K562 (cell line): ENCODE results near the gene LDLRAD3. TPM values are rescaled to one million over a fixed set of nuclear protein-coding genes. Genes with fewer than 3 reads are reported as not detected.

Source experiments
- BCOR ChIP-seq: fragments of 450-650 bp; IDR thresholded peaks from 2 replicates; pipeline ENCODE4 v1.6.1; 2016
- DNMT1 ChIP-seq: fragments of 450-650 bp; IDR thresholded peaks from 2 replicates; pipeline ENCODE4 v1.6.1; 2016; ENCODE audit warnings: antibody characterized with exemption, mild to moderate bottlenecking
- HDAC6 ChIP-seq: IDR thresholded peaks from 2 replicates; pipeline ENCODE4 v1.6.1; 2012; ENCODE audit warnings: low read depth, mild to moderate bottlenecking, control low read depth, inconsistent platforms, low read length, moderate library complexity
- HNRNPUL1 ChIP-seq: fragments of 200-400 bp; formaldehyde crosslinking; IDR thresholded peaks from 2 replicates; pipeline ENCODE4 v1.6.1; 2017; ENCODE audit warnings: low read length
- SIN3B ChIP-seq: fragments of 450-650 bp; IDR thresholded peaks from 2 replicates; pipeline ENCODE4 v1.6.1; 2017; ENCODE audit warnings: low read depth, mild to moderate bottlenecking, moderate library complexity
- SIRT6 ChIP-seq: IDR thresholded peaks from one replicate; pipeline ENCODE4 v1.6.1; 2012; ENCODE audit warnings: low read depth, mild to moderate bottlenecking, control low read depth, inconsistent platforms, low read length, moderate library complexity
- SRSF9 ChIP-seq: fragments of 200-400 bp; formaldehyde crosslinking; IDR thresholded peaks from 2 replicates; pipeline ENCODE4 v1.6.1; 2017; ENCODE audit warnings: low read depth, low read length, borderline replicate concordance
- TAF15 ChIP-seq: fragments of 200-400 bp; formaldehyde crosslinking; IDR thresholded peaks from 2 replicates; pipeline ENCODE4 v1.6.1; 2017; ENCODE audit warnings: mild to moderate bottlenecking, low read depth, low read length, moderate library complexity
- TBP ChIP-seq: optimal IDR thresholded peaks from 2 replicates; pipeline ENCODE3; 2011; ENCODE audit warnings: low read depth, low read length, improper control_type of control experiment
- TGIF2 ChIP-seq: sonication (generic); formaldehyde crosslinking; IDR thresholded peaks from 2 replicates; pipeline ENCODE4 v1.8.1; 2022; ENCODE audit warnings: mild to moderate bottlenecking, missing genetic modification reagents, moderate library complexity
- TSC22D4 ChIP-seq: fragments of 450-650 bp; IDR thresholded peaks from 2 replicates; pipeline ENCODE4 v1.6.1; 2016; ENCODE audit warnings: missing genetic modification characterization, missing biosample characterization, control low read depth
- ZNF12 ChIP-seq: sonication (generic); formaldehyde crosslinking; IDR thresholded peaks from 2 replicates; pipeline ENCODE4 v1.4.0; 2020; ENCODE audit warnings: mild to moderate bottlenecking, missing genetic modification reagents
- polyA plus RNA-seq, 8 experiments: library from polyadenylated mRNA; depleted of rRNA in 4 of 8; stranded (reverse) in 5 of 8; unstranded in 3 of 8; fragments of >200 nt; fragmentation: Nextera tagmentation in 2 of 8; fragmentation: Illumina TruSeq in 1 of 8; extraction: Ambion mirVana in 2 of 8; extraction: Trizol in 1 of 8; gene quantifications; 2 replicates each; pipeline versions ENCODE4 v1.2.1 to v1.2.3, GENCODE V29; 2011 to 2014; ENCODE audit warnings: inconsistent platforms in 1 of 8, missing spikeins in 1 of 8
- total RNA-seq, 7 experiments: library from RNA; depleted of rRNA in 6 of 7; stranded (reverse); fragments of >200 nt in 6 of 7; fragmentation: Illumina TruSeq in 2 of 7; extraction: Trizol in 2 of 7; gene quantifications; 2 replicates each; pipeline versions ENCODE4 v1.2.1 to v1.2.3, GENCODE V29; 2011 to 2021; ENCODE audit warnings: low replicate concordance in 1 of 7
- TF ChIP-seq, protein P1 (sequence below), 2 experiments: fragments of 450-650 bp; IDR thresholded peaks; 2 replicates each; pipeline ENCODE4 v1.6.1; 2016; ENCODE audit warnings: mild to moderate bottlenecking in 2 of 2, borderline replicate concordance in 1 of 2, low read depth in 1 of 2, moderate library complexity in 1 of 2

The LDLRAD3 gene
- total and polyA plus RNA-seq, 9 of the 15 experiments (the other 6 are each of a cell fraction or from before 2014, with no cell fraction given): 0.73 to 7.2 (median 3.5) TPM

DNA sequence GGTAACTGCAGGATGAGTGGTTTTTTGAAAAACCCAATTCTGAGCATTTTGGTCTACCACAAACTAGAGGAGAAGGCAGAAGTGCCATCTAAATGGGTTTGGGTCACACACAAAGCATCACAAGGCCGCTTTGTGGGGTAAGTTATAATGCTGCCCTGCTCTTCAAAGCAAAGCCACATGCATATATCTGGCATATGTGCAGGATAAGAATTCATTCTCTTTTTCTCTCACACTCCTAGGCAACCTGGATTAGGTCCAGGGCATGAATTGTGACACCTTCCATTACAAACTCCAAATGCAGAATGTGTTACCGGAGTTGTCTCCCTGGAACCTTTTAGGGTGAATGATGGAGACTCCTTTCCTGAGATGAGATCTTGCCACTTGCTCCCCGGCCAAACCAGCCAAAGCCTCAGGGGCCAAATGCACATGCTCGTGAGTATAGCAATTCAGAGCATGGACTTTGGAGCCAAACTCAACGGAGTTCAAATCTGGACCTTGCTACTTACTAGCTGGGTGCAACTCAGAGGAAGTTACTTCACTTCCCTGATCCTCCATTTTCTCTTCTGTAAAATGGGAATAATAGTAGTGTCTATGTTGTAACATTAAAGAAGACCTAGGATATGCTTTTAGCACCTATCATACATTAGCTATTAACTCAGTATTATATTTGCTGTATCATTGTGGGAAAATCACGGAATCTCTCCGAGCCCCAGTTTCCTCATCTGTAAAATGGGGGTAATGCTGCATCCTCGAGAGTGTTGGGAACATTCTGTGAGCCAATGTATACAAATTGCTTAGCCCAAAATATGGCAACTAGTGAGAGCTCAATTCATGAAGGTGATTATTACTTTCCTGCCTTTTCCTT, 248.8 kb downstream of the LDLRAD3 start (continued):
- TF ChIP-seq TGIF2: no peak
- TF ChIP-seq, protein P1, sequence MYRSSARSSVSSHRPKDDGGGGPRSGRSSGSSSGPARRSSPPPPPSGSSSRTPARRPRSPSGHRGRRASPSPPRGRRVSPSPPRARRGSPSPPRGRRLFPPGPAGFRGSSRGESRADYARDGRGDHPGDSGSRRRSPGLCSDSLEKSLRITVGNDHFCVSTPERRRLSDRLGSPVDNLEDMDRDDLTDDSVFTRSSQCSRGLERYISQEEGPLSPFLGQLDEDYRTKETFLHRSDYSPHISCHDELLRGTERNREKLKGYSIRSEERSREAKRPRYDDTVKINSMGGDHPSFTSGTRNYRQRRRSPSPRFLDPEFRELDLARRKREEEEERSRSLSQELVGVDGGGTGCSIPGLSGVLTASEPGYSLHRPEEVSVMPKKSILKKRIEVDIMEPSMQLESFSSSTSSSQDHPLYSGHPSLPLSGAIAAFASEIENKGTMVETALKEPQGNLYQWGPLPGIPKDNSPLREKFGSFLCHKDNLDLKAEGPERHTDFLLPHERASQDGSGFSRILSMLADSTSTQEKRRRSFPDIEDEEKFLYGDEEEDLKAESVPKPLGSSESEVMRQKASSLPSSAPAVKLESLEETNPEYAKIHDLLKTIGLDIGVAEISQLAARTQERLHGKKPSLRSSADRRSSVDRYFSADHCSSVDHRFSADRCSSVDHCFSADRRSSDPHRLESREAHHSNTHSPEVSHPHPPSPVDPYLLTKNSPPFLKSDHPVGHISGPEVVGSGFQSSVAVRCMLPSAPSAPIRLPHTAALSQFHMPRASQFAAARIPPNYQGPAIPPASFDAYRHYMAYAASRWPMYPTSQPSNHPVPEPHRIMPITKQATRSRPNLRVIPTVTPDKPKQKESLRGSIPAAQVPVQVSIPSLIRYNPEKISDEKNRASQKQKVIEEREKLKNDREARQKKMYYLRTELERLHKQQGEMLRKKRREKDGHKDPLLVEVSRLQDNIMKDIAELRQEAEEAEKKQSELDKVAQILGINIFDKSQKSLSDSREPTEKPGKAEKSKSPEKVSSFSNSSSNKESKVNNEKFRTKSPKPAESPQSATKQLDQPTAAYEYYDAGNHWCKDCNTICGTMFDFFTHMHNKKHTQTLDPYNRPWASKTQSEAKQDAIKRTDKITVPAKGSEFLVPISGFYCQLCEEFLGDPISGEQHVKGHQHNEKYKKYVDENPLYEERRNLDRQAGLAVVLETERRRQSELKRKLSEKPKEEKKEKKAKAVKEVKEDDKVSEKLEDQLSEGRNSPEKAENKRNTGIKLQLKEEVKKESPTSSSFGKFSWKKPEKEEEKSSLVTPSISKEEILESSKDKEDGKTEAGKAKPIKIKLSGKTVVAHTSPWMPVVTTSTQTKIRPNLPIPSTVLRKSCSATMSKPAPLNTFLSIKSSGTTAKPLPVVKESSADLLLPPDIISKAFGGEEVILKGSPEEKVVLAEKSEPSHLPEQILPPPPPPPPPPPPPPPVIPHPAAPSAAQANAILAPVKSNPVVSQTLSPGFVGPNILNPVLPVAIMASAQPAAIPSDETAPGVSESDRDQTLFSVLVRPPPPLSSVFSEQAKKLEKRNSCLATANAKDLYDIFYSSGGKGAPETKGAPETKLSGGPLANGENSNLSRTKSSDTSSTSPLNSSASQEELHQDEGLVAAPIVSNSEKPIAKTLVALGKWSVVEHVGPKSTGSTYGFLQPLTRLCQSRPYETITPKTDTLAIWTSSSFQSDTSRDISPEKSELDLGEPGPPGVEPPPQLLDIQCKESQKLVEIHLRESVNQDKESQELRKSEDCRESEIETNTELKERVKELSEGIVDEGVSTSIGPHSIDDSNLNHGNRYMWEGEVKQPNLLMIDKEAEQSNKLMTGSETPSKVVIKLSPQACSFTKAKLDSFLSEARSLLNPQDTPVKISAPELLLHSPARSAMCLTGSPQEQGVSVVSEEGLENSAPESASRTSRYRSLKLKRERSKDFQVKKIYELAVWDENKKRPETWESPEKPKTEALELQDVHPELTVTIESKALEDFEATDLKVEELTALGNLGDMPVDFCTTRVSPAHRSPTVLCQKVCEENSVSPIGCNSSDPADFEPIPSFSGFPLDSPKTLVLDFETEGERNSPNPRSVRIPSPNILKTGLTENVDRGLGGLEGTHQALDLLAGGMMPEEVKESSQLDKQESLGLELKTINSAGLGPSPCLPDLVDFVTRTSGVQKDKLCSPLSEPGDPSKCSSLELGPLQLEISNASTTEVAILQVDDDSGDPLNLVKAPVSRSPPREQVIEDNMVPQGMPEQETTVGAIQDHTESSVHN (IDR thresholded peaks at IDR 0.05; ENCODE audit: borderline replicate concordance in 1 of 2, low read depth in 1 of 2): no peak
- TF ChIP-seq DNMT1: no peak
- no peak for TF ChIP-seq HDAC6
- no peak for TF ChIP-seq SIRT6
- TF ChIP-seq TAF15: no peak
- TF ChIP-seq SIN3B: no peak
- no peak for TF ChIP-seq HNRNPUL1
- TF ChIP-seq ZNF12 (CRISPR knock-in tag): no peak
- no peak for TF ChIP-seq SRSF9
- peak; percentile 89 for TF ChIP-seq BCOR
- TF ChIP-seq TBP: no peak
- no peak for TF ChIP-seq TSC22D4 (tag)
